ENCODE data around the gene DLGAP1. TPM values are rescaled to one million over a fixed set of nuclear protein-coding genes. Genes with fewer than 3 reads are reported as not detected.
A peak's percentile ranks its signal among the peaks of the same experiment; 100 is the strongest.

Gene DLGAP1
- total and polyA plus RNA-seq, 10 of the 15 experiments (the other 5 are each of a cell fraction or from before 2014, with no cell fraction given): 0.23 to 27.6 (median 1.9) TPM

DNA sequence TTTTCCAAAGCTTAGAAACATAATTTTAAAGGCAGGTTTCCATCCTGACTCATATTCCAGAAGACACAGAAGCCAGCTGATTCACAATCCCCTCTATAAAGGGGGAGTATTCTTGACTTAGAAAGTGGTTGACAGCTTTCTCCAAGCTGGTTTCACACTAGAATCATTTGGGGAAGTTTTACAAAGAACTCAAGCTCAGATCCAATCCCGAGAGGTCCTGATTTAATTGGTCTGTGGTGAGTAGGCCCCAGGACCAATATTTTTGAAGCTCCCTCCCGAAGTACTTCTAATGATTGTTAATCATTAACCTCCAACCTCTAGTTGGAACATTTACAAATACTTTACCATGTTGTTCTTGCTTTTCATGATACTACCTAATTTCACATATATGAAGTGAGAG is 184.1 kb downstream of the DLGAP1 start (continued):
- TF ChIP-seq RAD21 (IDR thresholded peaks at IDR 0.05; ENCODE audit: insufficient read depth, low read depth, low read length) (no peak), EGR1 (IDR thresholded peaks at IDR 0.05; ENCODE audit: borderline replicate concordance in 1 of 2, low read depth in 2 of 2, low read length in 2 of 2) (no peak), BCL11A (IDR thresholded peaks at IDR 0.05; ENCODE audit: low read depth, low read length) (peak; percentile 24; the same call in 1 of the 2 replicates), CREB1 (IDR thresholded peaks at IDR 0.05; ENCODE audit: low read depth) (no peak), DPF2 (IDR thresholded peaks at IDR 0.05) (peak; percentile 44; the same call in 1 of the 2 replicates), ZNF207 (IDR thresholded peaks at IDR 0.05; ENCODE audit: borderline replicate concordance) (peak; percentile 49; the same call in 1 of the 2 replicates), ZNF622 (IDR thresholded peaks at IDR 0.05) (no peak), ZZZ3 (IDR thresholded peaks at IDR 0.05; ENCODE audit: control insufficient read depth, insufficient read length, low read depth) (no peak), IKZF2 (IDR thresholded peaks at IDR 0.05) (peak; percentile 90 to 93), NR2F1 (conservative IDR thresholded peaks at IDR 0.05) (peak; percentile 59)
- TF ChIP-seq, protein P1, sequence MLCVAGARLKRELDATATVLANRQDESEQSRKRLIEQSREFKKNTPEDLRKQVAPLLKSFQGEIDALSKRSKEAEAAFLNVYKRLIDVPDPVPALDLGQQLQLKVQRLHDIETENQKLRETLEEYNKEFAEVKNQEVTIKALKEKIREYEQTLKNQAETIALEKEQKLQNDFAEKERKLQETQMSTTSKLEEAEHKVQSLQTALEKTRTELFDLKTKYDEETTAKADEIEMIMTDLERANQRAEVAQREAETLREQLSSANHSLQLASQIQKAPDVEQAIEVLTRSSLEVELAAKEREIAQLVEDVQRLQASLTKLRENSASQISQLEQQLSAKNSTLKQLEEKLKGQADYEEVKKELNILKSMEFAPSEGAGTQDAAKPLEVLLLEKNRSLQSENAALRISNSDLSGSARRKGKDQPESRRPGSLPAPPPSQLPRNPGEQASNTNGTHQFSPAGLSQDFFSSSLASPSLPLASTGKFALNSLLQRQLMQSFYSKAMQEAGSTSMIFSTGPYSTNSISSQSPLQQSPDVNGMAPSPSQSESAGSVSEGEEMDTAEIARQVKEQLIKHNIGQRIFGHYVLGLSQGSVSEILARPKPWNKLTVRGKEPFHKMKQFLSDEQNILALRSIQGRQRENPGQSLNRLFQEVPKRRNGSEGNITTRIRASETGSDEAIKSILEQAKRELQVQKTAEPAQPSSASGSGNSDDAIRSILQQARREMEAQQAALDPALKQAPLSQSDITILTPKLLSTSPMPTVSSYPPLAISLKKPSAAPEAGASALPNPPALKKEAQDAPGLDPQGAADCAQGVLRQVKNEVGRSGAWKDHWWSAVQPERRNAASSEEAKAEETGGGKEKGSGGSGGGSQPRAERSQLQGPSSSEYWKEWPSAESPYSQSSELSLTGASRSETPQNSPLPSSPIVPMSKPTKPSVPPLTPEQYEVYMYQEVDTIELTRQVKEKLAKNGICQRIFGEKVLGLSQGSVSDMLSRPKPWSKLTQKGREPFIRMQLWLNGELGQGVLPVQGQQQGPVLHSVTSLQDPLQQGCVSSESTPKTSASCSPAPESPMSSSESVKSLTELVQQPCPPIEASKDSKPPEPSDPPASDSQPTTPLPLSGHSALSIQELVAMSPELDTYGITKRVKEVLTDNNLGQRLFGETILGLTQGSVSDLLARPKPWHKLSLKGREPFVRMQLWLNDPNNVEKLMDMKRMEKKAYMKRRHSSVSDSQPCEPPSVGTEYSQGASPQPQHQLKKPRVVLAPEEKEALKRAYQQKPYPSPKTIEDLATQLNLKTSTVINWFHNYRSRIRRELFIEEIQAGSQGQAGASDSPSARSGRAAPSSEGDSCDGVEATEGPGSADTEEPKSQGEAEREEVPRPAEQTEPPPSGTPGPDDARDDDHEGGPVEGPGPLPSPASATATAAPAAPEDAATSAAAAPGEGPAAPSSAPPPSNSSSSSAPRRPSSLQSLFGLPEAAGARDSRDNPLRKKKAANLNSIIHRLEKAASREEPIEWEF (IDR thresholded peaks at IDR 0.05; ENCODE audit: insufficient replicate concordance, low read depth, low read length): peak; percentile 53
- TF ChIP-seq, protein P2, sequence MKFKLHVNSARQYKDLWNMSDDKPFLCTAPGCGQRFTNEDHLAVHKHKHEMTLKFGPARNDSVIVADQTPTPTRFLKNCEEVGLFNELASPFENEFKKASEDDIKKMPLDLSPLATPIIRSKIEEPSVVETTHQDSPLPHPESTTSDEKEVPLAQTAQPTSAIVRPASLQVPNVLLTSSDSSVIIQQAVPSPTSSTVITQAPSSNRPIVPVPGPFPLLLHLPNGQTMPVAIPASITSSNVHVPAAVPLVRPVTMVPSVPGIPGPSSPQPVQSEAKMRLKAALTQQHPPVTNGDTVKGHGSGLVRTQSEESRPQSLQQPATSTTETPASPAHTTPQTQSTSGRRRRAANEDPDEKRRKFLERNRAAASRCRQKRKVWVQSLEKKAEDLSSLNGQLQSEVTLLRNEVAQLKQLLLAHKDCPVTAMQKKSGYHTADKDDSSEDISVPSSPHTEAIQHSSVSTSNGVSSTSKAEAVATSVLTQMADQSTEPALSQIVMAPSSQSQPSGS (IDR thresholded peaks at IDR 0.05; ENCODE audit: low read length): no peak
